OCI-LY3 (cell line): ENCODE results near the gene PCDHB14.
"Not testable (repeated sequence)": the region's sequence is repeated elsewhere in the genome, so short reads cannot be mapped to it uniquely, and the experiment has no call there.

Source experiments
- H2AFZ ChIP-seq: fragments of 200-600, 300-600 bp; shearing (Covaris generic); 2 replicates; pipeline ENCODE4 v1.6.0; 2014; ENCODE audit warnings: antibody characterized with exemption, low read depth, low read length
- H3K27ac ChIP-seq: fragments of 200-600, 300-600 bp; sonication (generic); 2 replicates; pipeline ENCODE4 v1.5.1; 2014; ENCODE audit warnings: mild to moderate bottlenecking, low read length, moderate library complexity, mixed read lengths
- H3K27me3 ChIP-seq: fragments of 200-600, 300-600 bp; sonication (generic); 2 replicates; pipeline ENCODE4 v1.6.1; 2014; ENCODE audit warnings: low read depth, low read length, mixed read lengths
- H3K36me3 ChIP-seq: fragments of 200-600, 300-600 bp; sonication (generic); replicated peaks from 2 replicates; pipeline ENCODE3; 2014; ENCODE audit warnings: low read depth, low read length, mixed read lengths
- H3K4me1 ChIP-seq: fragments of 300-600, 200-600 bp; sonication (generic); 2 replicates; pipeline ENCODE4 v1.6.1; 2014; ENCODE audit warnings: low read length, mixed read lengths
- H3K4me2 ChIP-seq: fragments of 200-600, 300-600 bp; sonication (generic); 2 replicates; pipeline ENCODE4 v1.6.1; 2014; ENCODE audit warnings: low read length, mixed read lengths
- H3K4me3 ChIP-seq: fragments of 300-600, 200-600 bp; sonication (generic); 2 replicates; pipeline ENCODE4 v1.5.1; 2014; ENCODE audit warnings: antibody characterized with exemption, mild to moderate bottlenecking, low read length, moderate library complexity
- H3K79me2 ChIP-seq: fragments of 300-600, 200-600 bp; shearing (Covaris generic); 2 replicates; pipeline ENCODE4 v1.6.1; 2014; ENCODE audit warnings: mild to moderate bottlenecking, low read length, mixed read lengths
- H3K9ac ChIP-seq: fragments of 300-600, 200-600 bp; shearing (Covaris generic); 2 replicates; pipeline ENCODE4 v1.6.0; 2014; ENCODE audit warnings: mild to moderate bottlenecking, low read length, moderate library complexity
- H3K9me3 ChIP-seq: fragments of 200-600, 300-600 bp; shearing (Covaris generic); 2 replicates; pipeline ENCODE4 v1.6.1; 2014; ENCODE audit warnings: low read length, mixed read lengths; ENCODE audit not compliant: insufficient read depth
- H4K20me1 ChIP-seq: fragments of 200-600, 300-600 bp; sonication (generic); 2 replicates; pipeline ENCODE4 v1.6.1; 2016; ENCODE audit warnings: low read length, mixed read lengths; ENCODE audit not compliant: insufficient read depth
- EZH2phosphoT487 ChIP-seq: fragments of 200-600 bp; shearing (Covaris generic); IDR thresholded peaks from 2 replicates; pipeline ENCODE4 v1.6.1; 2018; ENCODE audit warnings: antibody characterized with exemption, mixed run types, low read depth
- TF ChIP-seq, protein P1 (sequence below): fragments of 200-600, 300-600 bp; sonication (generic); IDR thresholded peaks from 2 replicates; pipeline ENCODE4 v1.5.1; 2014; ENCODE audit warnings: antibody characterized with exemption, low read length, low read depth

Gene PCDHB14

DNA sequence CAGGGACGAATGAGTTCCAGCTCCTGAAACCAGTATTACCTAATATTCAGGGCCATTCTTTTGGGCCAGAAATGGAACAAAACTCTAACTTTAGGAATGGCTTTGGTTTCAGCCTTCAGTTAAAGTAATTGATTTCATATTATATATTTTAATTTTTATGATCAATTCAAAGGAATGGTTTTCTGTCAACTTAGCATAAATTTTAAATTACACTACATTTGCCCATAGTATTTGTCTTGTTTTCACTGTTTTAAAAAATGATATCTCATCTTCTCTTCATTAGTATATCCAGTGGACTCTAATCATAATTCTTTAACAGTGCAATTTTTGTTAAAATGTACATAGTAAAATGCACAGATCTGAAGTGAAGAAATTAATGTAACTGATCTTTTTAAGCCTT is 42.8 kb upstream of the PCDHB14 start:
- H3K9me3 ChIP-seq = no peaks in the 10 kb centered on the region
- TF ChIP-seq EZH2phosphoT487 = no peak
- TF ChIP-seq, protein P1, sequence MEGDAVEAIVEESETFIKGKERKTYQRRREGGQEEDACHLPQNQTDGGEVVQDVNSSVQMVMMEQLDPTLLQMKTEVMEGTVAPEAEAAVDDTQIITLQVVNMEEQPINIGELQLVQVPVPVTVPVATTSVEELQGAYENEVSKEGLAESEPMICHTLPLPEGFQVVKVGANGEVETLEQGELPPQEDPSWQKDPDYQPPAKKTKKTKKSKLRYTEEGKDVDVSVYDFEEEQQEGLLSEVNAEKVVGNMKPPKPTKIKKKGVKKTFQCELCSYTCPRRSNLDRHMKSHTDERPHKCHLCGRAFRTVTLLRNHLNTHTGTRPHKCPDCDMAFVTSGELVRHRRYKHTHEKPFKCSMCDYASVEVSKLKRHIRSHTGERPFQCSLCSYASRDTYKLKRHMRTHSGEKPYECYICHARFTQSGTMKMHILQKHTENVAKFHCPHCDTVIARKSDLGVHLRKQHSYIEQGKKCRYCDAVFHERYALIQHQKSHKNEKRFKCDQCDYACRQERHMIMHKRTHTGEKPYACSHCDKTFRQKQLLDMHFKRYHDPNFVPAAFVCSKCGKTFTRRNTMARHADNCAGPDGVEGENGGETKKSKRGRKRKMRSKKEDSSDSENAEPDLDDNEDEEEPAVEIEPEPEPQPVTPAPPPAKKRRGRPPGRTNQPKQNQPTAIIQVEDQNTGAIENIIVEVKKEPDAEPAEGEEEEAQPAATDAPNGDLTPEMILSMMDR = no peak
- no peak overlapping the region for H3K4me2 ChIP-seq
- no peaks in the 10 kb centered on the region for H3K4me1 ChIP-seq
- H3K9ac ChIP-seq = no peak overlapping the region
- H2AFZ ChIP-seq = no peak overlapping the region
- no peak overlapping the region for H3K4me3 ChIP-seq
- H4K20me1 ChIP-seq = no peaks in the 10 kb centered on the region
- H3K27ac ChIP-seq = no peak overlapping the region
- no peaks in the 10 kb centered on the region for H3K27me3 ChIP-seq
- no peaks in the 10 kb centered on the region for H3K36me3 ChIP-seq
- H3K79me2 ChIP-seq = no peaks in the 10 kb centered on the region

DNA sequence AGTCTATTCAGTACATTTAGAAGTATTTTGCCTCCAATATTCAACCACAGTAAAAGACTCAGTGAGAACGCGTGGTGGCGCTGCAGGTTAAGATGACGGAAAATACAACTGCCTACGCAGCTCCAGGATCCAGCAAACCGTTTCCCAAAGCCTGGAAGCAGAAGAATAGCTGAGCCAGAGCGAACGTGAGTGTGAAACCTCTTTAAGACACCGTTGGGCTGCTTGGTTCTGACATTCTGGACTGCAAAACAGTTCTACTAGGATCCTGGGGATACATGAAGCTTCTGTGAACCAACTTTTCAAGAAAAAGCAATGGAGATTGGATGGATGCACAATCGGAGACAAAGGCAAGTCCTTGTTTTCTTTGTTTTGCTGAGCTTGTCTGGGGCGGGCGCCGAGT is 40.9 kb upstream of the PCDHB14 start, which contains the start of gene PCDHB16:
TSS of gene PCDHB16 (plus strand) at position 140 of the 400 bp plus-strand sequence. CDS start at position 313, 173 bp downstream.
- H4K20me1 ChIP-seq = no peaks in the 10 kb centered on the region
- H3K4me3 ChIP-seq = no peak within 1 kb of the TSS
- no peak within 1 kb of the TSS for H3K9ac ChIP-seq
- H3K27ac ChIP-seq = no peak within 1 kb of the TSS
- H3K4me1 ChIP-seq = no peaks in the 10 kb centered on the region
- no peak within 1 kb of the TSS for H3K4me2 ChIP-seq
- H3K27me3 ChIP-seq = no peaks in the 10 kb centered on the region
- no peaks in the 10 kb centered on the region for H3K9me3 ChIP-seq
- no peaks in the 10 kb centered on the region for H3K36me3 ChIP-seq
- no peaks in the 10 kb centered on the region for H3K79me2 ChIP-seq
- no peak within 1 kb of the TSS for H2AFZ ChIP-seq
- no peak for TF ChIP-seq EZH2phosphoT487
- TF ChIP-seq, protein P1 = no peak

DNA sequence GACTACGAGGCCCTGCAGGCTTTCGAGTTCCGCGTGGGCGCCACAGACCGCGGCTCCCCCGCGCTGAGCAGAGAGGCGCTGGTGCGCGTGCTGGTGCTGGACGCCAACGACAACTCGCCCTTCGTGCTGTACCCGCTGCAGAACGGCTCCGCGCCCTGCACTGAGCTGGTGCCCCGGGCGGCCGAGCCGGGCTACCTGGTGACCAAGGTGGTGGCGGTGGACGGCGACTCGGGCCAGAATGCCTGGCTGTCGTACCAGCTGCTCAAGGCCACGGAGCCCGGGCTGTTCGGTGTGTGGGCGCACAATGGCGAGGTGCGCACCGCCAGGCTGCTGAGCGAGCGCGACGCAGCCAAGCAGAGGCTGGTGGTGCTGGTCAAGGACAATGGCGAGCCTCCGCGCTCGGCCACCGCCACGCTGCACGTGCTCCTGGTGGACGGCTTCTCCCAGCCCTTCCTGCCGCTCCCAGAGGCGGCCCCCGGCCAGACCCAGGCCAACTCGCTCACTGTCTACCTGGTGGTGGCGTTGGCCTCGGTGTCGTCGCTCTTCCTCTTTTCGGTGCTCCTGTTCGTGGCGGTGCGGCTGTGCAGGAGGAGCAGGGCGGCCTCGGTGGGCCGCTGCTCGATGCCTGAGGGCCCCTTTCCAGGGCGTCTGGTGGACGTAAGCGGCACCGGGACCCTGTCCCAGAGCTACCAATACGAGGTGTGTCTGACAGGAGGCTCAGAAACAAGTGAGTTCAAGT is 38.9 kb upstream of the PCDHB14 start:
- not testable (repeated sequence) for H3K9me3 ChIP-seq, H3K4me2 ChIP-seq

DNA sequence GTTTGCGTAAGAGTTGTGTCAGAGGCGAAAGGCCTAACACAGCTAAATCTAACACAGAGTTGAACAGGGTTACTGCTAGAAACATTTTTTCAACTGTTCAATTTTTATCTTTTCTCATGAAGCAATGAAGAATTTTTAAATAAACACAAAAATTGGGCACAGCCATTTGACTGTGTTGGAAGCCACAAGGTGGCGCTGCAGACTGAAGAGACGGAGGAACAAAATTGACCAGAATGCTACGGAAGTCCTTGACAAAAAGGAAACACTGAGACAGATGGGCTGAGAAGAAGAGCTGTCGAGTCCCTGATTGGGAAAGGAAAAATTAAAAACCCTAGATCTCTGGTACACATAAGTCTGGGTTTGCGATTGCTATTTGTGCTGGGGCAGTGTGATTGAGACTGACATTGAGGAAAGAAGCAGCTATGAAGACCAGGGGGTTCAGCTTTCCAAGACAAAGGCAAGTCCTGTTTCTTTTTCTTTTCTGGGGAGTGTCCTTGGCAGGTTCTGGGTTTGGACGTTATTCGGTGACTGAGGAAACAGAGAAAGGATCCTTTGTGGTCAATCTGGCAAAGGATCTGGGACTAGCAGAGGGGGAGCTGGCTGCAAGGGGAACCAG is 36.1 kb upstream of the PCDHB14 start, which contains the start of gene PCDHB9:
TSS of gene PCDHB9 (plus strand) at position 265 of the 616 bp plus-strand sequence. CDS start at position 423, 158 bp downstream.
- no peak within 1 kb of the TSS for H3K27ac ChIP-seq
- 0 out of 2 replicates have a peak within 1 kb of the TSS, but pooled peaks have one; percentile 27 for H3K4me2 ChIP-seq
- H3K4me1 ChIP-seq = no peaks in the 10 kb centered on the region
- H3K36me3 ChIP-seq = no peaks in the 10 kb centered on the region
- H3K79me2 ChIP-seq = no peaks in the 10 kb centered on the region
- no peaks in the 10 kb centered on the region for H3K27me3 ChIP-seq
- H4K20me1 ChIP-seq = no peaks in the 10 kb centered on the region
- no peak within 1 kb of the TSS for H3K9ac ChIP-seq
- peak within 1 kb of the TSS; percentile 52; the same call in 1 of the 2 replicates for H3K4me3 ChIP-seq
- TF ChIP-seq EZH2phosphoT487 = no peak
- TF ChIP-seq, protein P1 = peak; percentile 58
- no peaks in the 10 kb centered on the region for H3K9me3 ChIP-seq
- H2AFZ ChIP-seq = peak within 1 kb of the TSS; percentile 77; the same call in 1 of the 2 replicates

More for the DNA sequence above, 38.9 kb upstream of the PCDHB14 start:
- H2AFZ ChIP-seq, H3K9ac ChIP-seq, H3K4me1 ChIP-seq, H3K4me3 ChIP-seq, H3K36me3 ChIP-seq, H3K27me3 ChIP-seq, H3K79me2 ChIP-seq, H3K27ac ChIP-seq, H4K20me1 ChIP-seq: not testable (repeated sequence)

DNA sequence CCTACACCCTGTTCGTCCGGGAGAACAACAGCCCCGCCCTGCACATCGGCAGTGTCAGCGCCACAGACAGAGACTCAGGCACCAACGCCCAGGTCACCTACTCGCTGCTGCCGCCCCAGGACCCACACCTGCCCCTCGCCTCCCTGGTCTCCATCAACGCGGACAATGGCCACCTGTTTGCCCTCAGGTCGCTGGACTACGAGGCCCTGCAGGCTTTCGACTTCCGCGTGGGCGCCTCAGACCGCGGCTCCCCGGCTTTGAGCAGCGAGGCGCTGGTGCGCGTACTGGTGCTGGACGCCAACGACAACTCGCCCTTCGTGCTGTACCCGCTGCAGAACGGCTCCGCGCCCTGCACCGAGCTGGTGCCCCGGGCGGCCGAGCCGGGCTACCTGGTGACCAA is 34.5 kb upstream of the PCDHB14 start:
- not testable (repeated sequence) for H3K36me3 ChIP-seq, H3K79me2 ChIP-seq, H3K4me1 ChIP-seq, H3K27ac ChIP-seq, H3K27me3 ChIP-seq, H4K20me1 ChIP-seq, H3K4me2 ChIP-seq, H3K9ac ChIP-seq, H3K4me3 ChIP-seq, H2AFZ ChIP-seq, H3K9me3 ChIP-seq

DNA sequence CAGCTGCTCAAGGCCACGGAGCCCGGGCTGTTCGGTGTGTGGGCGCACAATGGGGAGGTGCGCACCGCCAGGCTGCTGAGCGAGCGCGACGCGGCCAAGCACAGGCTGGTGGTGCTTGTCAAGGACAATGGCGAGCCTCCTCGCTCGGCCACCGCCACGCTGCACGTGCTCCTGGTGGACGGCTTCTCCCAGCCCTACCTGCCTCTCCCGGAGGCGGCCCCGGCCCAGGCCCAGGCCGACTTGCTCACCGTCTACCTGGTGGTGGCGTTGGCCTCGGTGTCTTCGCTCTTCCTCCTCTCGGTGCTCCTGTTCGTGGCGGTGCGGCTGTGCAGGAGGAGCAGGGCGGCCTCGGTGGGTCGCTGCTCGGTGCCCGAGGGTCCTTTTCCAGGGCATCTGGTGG is 34.0 kb upstream of the PCDHB14 start:
- not testable (repeated sequence) for H3K79me2 ChIP-seq, H3K27me3 ChIP-seq, H3K36me3 ChIP-seq, H3K9ac ChIP-seq, H3K4me3 ChIP-seq, H3K9me3 ChIP-seq, H3K27ac ChIP-seq, H2AFZ ChIP-seq, H3K4me2 ChIP-seq, H4K20me1 ChIP-seq, H3K4me1 ChIP-seq
